ENCODE data around the gene SYNGR3.
A peak's percentile ranks its signal among the peaks of the same experiment; 100 is the strongest.

Gene SYNGR3

DNA sequence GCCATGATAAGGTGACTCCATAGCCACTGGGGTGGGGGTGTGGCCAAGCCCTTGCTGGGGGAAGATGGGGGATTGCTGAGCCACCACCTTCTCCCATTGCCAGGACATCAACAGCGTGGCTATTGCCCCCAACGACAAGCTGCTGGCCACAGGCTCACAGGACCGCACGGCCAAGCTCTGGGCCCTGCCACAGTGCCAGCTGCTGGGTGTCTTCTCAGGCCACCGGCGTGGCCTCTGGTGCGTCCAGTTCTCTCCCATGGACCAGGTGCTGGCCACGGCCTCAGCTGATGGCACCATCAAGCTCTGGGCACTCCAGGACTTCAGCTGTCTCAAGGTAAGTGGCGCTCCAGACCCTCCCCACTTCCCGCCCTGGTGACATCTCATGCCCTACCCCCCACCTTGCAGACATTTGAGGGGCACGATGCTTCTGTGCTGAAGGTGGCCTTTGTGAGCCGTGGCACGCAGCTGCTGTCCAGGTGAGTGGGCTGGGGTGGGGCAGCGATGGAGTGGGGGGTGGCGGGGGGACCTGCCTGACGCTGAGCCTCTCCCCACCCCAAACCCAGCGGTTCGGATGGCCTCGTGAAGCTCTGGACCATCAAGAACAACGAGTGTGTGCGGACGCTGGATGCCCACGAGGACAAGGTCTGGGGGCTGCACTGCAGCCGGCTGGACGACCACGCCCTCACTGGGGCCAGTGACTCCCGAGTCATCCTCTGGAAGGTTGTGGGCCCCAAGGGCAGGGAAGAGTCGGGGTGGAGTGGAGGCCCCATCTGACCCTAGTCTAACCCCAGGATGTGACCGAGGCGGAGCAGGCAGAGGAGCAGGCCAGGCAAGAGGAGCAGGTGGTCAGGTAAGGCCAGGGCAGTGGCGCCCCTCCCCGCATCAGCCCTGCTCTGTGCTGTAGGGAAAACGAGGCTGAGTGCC, 12.6 kb upstream of the SYNGR3 start:
- no peak for DNase-seq

DNA sequence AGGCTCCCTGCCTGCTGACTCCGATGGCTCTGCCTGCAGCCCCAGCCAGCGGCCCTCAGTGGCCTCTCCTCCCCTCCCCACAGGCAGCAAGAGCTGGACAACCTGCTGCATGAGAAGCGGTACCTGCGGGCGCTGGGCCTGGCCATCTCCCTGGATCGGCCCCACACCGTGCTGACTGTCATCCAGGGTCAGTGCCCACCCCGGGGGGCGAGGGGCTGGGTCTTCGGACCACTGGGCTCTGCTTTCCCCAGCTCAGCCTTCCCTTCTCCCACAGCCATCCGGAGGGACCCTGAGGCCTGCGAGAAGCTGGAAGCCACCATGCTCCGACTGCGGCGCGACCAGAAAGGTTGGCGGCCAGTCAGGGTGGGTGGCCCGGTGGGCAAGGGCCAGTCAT, 11.9 kb upstream of the SYNGR3 start:
- no peak for DNase-seq

DNA sequence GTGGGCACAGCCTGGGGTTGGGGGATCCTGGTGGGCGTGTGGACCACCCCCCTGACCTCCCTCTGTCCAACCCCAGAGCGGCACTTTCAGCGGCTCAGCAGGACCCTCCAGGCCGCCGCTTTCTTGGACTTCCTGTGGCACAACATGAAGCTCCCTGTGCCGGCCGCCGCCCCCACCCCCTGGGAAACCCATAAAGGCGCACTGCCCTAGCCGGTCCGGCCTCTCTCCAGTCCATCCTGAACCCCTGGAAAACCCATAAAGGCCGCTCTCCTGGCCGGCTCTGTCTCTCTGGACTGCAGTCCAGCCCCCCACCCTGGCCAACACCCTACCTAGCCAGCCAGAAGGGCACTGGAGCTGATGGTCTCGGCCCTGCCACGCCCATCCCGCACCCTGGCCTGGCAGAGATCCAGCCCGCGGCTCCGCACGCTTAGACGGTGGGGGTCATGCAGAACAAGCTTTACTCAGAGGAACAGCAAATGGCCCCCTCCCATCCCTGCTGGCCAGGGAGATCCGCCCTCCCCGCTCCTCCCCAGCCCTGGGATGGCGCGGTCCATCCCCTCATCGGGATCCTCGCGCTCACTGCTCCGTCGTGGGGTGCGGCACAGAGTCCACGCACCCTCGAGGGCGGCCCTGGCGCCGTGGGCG, 11.2 kb upstream of the SYNGR3 start:
- no peak for DNase-seq

DNA sequence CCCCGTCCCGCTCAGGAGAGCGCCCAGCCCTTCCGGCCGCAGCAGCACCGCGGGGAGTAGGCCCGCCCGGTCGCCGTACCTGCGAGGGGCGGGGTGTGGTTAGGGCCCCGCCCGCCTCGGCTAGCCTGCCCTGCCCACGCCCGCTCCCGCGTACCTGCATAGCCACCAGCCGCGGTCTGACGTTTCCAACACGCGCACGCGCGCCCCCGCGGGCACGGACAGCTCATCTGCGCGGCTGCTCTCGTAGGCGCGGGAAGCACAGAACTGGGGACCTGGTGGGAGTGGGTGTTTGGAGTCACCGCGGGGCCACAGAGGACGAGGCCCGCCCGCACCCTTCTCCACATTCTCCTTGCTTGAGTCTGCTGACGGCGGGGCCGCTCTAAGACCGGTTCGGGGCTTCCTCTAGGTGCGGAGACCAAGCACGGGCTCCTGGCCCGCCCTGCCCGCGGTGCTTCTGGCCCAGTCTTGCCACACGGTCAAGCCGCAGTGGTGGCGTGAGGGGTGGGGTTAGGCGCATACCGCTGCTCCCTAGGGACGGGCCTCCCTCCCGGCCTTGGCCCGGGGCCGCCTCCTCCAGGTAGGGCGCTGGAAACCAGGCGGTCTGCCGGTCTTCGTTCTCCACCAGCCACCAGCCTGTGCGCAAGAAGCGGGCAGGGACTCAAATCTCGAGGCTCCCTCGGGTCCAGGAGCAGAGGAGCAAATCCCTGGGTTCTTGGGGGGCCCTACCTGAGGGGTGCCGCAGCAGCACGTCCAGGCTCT, 10.3 kb upstream of the SYNGR3 start:
- no peak for DNase-seq

DNA sequence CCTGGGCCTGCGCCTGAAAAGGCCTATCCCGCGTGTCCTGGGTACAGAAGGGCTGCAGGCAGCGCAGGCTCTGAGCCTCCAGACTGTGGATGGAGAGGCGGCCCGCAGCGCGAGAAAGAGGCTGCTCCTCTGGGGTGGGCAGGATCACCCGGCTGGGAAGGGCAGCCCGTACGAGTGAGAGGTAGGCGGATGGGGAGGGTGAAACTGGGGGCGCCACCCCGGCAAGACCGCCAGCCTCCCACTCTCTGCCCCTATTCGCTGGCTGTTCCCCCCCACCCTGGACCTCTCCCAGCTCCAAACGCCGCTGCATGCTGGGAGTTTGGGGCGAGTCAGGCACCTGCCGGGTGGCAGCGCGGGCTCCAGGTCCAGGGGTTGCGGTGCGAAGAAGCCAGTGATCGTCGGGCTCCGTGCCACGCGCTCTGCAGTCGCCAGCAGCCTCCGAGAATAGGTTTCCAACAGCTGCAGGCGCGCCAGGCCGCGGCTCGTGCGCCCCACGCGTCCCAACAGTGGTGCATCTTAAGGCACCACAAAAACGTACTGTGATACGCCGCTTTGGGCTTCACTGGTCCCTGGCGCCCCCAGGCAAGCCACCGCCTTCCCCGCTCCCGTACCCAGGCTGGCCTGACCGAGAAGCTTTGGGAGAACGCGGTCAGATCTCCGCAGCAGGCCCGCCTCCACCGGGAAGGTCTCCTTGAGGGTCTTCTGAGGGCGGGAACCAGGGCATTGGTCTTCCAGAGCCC, 9.6 kb upstream of the SYNGR3 start:
- DNase-seq: no peak

DNA sequence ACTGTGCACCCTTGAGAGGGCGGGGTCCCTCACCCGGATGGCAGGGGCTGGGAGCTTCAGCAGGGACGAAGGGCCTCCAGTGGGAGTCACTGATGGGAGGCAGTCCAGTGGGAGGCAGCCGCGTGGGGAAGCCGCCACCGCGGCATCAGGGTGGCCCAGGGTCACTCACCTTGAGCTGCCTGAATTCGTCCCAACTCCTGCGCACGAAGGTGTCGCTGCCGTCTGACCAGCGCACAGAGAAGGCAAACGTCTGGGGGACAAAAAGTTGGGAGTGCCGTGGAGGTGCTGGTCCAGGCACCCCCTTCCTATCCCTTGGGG, 9.0 kb upstream of the SYNGR3 start:
- no peak for DNase-seq

DNA sequence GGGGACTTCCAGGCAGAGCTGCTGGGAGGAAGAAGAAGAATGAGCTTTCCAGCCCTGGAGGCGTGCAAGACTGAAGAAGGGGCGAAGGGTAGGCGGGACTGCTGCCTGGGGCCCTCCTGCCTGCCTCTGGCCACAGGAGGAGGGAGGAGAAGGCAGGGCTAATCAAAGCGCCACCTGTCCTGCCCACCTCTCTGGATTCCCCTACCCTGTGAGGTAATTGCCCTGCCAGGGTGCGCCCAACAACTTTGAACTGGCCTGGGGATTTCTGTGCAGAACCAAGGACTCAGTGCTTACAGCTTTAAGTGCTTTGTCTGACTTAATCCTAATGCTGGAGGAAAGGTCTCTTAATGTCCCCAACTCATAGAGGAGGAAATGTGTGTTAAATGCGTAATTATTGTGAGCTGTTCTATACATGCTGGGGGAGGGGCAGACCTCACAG, 8.4 kb upstream of the SYNGR3 start, which contains the start of gene NOXO1:
Gene NOXO1 (minus strand): TSS at position 72 of the 439 bp plus-strand sequence. CDS start 290 bp downstream, outside the sequence.
- no peak for DNase-seq

DNA sequence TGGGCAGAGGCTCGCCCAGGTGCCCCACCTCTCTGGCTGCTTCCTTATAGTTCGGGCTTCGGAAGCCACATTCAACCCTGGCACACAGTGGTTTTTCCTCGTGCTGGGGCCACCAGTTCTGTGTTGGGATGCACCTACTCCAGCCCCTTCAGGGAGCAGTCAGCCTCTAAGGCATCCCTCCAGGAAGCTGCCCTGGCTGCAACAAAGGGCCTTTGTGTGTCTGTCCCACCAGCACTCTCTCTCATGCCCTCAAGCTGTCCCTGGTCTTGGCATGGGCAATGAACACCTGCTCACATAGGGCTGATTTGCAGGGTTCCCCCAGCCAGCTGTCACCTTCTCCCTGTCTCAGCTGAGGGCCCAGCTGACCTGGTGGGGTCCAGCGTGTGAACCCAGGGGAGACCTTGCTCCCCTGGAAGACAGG, 7.7 kb upstream of the SYNGR3 start:
- no peak for DNase-seq

DNA sequence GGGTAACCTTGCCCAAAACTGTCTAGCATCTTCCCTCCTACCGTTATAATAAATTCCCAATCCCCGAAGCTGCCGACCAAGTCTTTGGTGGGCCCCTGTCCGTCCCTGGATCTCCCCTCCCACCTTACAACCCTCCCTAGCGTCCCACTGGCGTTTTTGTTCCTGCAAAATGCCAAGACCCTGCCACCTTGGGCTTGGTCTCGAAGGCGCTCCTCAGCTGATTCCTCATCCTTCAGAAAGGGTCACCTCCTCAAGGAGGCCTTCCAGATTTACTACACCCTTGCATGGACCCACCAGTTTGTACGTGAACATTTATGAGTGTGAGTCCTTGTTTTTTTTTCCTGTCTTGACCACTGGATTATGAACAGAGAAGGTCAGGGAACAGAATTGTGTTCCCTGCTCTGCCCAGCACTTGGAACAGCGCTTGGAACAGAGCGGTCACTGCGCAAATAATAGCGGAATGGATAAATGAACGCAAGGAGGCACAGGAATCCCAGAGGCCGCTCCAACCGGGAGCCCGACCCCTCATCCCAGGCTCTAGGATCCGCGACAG, 6.7 kb upstream of the SYNGR3 start:
- DNase-seq: no peak

DNA sequence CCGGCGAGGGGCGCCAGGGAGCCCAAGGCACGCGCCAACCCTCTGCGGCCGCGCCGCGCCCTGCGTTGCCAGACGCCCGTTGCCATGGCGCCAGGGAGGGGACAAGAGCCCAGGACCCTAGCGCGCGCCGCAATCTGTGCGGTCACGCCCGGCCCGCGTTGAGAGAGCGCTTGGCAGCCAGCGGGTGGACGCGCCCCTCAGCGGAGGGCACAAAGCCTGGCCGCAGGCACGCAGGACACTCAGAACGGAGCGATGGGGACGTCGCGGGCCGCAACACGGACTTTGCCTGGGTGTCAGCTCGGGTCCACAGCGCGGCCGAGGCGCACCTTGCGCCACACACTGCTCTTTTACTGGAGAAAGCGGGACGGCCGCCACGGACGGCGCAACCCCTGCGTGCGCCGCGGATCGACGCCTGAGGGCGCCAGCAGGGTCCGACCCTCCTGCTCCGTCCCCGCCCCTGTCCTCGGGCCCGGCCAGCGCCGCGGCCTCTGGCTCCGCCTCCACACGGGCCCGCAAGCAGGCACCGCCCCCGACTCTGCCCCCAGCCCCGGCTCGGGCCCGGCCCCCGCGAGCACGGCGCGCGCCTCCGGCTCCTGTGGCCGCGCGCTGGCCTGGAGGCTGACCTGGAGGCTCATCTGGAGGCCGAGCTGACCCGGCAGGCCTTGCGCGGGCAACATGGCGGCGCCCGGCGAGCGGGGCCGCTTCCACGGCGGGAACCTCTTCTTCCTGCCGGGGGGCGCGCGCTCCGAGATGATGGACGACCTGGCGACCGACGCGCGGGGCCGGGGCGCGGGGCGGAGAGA, 6.0 kb upstream of the SYNGR3 start, which contains the start of gene GFER:
Gene GFER (plus strand): TSS at position 650 of the 803 bp plus-strand sequence. CDS start 26 bp downstream, at position 676.
- peak; percentile 92 to 95 for DNase-seq

DNA sequence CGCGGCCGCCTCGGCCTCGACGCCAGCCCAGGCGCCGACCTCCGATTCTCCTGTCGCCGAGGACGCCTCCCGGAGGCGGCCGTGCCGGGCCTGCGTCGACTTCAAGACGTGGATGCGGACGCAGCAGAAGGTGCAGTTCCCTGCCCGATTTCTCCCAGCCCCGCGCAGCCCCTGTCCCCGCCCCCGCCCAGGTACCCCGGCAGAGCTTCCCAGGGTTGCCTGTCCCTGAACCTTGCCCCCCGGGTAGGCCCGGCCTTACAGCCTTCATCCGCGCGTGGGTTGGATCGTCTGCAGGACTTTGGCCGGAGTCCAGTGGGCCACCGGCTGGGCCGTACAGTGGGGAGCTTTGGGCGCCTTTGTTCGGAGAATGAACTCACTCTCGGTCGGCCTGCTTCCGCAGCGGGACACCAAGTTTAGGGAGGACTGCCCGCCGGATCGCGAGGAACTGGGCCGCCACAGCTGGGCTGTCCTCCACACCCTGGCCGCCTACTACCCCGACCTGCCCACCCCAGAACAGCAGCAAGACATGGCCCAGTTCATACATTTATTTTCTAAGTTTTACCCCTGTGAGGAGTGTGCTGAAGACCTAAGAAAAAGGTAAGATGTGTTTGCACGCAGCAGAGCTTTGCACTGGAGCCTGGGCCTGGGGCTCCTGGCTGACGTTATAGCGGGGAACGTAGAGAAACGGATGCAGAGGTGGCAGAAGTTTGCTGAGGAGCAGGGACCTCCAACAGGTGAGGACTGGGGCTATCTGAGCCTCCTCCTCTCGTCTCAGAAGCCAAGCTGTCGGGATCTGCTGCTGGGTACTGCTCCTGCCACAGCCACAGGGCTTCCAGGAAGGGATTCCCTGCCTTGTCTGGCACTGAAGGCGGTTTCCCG, 5.2 kb upstream of the SYNGR3 start:
- DNase-seq: no peak

DNA sequence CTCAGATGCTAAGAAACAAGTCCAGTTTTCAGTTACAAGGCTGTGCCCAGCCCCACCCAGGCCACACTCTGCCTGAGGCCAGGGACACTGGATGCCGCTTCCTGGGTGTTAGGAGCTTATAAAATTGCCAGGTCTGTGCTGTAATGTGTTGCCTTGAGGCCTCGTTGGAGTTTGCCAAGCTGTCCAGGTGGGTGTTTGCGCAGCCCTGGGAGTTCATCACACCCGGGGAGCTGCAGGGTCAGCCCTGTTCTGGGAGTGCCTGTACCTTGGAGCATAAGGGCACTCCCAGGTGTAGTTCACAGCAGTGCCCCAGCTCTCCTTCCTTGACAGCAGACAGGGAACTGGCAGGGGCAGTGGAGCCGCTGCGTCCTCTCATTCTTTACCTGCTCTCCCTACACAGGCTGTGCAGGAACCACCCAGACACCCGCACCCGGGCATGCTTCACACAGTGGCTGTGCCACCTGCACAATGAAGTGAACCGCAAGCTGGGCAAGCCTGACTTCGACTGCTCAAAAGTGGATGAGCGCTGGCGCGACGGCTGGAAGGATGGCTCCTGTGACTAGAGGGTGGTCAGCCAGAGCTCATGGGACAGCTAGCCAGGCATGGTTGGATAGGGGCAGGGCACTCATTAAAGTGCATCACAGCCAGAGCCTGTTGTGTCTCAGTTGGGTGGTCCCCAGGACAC, 4.2 kb upstream of the SYNGR3 start:
- no peak for DNase-seq

DNA sequence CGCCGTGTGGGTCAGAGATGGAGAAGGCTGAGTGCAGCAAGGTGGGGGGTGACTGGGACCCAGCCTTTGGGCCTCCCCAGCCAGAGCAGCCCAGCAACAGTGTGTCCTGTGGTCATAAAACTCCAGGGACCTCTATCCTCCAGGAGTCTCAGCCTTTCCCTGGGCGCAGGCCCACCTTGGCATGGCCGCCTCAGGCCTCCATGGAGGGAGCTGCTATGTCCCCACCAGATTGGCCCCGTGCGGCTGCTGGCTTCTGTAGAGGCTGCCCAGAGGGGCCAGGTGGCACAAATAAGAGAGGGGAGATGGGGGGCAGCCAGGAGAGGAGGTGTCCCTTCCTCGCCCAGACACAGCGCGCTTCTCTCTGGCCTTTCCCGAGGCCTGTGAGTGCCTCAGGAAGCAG, 2.6 kb upstream of the SYNGR3 start:
- DNase-seq: no peak

DNA sequence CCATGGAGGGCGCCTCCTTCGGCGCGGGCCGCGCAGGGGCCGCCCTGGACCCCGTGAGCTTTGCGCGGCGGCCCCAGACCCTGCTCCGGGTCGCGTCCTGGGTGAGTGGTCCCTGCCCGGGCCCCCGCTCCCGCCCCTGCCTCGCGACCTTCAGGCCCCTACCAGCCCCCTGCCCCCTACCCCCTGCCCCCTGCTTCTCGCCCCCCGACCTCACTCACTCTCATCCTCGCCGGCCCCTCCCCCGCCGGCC, 256 bp downstream of the SYNGR3 start:
- DNase-seq: no peak

DNA sequence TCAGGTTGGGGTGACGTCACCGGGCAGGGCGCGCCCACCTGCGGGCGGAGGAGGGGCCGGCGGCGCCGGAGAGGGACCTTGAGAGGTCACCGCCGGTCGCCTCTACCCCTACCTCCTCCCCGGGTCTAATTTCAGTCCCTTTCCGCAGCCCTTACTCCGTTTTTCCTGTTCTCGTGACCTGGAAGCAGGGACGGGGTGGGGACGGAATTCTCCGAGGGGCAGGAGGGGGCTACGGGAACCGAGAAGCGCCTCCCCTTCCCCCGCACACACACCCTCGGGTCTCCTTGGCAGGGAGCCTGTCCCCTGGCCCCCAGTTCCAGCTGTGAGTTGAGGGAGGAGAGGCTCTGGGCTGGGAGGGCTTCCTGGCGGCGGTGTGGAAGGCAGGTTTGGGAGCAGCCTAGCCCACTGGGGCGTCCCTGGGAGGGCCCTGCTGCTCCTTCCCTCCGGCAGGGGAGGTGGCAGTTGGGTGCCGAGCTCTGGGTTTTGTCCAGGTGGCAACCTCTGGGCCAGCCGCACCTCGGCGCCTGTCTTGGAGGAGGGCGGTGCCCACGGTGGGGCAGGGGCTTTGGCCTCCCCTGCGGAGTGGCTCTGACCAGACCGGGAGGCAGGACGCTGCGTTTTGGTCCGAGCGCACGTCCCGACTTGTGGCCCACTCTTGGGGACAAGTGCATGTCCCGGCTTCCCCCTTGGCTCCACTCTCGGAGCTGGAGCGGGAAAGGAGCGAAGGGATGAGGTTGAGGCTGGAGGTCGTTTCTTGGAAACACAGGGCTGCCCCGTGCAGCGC, 773 bp downstream of the SYNGR3 start:
- no peak for DNase-seq

DNA sequence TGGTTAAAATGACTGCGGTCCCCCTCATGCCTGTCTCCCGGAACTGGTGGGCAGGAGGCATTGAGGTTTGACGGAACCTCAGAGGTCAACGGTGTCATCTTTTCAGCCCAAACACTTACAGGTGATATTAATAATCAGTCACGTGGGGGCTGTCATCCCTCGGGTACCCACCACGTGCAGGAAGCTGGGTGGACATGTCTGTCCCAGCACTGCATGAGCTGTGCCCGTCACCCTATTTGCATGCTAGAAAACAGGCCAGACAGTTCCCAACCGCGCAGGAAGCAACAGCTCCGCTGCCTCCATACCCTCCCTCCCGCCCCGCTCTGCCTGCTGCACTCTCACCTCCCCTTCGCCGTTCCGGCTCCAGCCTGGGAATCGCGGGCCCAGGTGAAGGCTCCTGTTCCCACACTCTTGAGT, 1.4 kb downstream of the SYNGR3 start:
- no peak for DNase-seq

DNA sequence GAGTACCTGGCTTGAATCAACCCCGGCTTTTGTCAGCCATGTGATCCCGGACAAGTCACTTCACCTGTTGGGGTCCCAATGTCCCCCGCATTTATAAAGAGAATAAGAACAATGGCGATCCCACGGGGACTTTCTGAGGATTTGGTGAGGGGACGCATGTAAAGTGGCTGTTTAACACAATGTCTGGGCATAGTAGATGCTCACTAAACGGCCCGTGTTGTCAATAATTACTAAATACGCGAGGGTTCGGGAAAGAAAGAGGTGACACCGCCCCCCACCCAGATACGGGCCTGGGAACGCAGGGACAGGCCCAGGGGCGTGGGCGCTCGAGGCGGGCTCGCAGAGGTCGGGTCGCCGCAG, 1.8 kb downstream of the SYNGR3 start:
- no peak for DNase-seq

DNA sequence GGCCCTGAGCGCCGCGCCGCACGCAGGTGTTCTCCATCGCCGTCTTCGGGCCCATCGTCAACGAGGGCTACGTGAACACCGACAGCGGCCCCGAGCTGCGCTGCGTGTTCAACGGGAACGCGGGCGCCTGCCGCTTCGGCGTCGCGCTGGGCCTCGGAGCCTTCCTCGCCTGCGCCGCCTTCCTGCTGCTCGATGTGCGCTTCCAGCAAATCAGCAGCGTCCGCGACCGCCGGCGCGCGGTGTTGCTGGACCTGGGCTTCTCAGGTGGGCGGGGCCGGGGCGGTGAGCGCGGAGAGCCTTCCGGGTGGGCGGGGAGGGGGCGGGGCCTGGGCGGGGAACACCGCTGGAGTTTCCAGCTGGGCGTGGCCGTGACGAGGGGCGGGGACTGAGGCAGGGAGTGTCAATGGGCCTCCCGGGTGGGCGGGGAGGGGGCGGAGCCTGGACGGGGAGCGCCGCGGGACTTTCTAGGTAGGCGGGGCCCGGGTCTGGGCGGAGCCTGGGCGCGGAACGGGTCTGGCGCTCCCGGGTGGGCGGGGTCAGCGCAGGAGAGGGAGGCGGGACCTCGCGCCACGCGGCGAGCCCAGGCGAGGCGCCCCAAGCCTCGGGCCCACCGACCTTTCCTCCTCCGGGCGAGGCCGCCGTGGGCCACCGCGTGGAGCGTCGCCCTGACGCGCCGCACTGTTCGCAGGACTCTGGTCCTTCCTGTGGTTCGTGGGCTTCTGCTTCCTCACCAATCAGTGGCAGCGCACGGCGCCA, 2.4 kb downstream of the SYNGR3 start:
- DNase-seq: peak; percentile 93 to 96

Data from inflammatory macrophage (primary cell).